ENCODE results near the gene CACNA1B.

Gene CACNA1B

DNA sequence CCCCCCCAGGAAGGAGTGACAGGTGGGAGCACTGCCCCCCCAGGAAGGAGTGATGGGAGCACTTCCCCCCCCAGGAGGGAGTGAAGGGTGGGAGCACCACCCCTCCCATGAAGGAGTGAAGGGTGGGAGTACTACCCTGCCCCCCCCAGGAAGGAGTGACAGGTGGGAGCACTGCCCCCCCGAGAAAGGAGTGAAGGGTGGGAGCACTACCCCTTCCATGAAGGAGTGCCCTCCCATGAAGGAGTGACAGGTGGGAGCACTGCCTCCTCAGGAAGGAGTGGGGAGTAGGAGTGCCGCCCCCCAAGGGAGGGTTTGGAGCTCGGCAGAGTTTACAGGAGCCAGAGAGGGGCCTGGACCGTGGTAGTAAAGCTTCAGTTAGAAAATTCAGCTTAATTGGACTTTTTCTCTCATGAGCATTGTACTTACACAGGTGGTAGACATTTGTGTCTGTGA is 100.7 kb downstream of the CACNA1B start:
- Histone ChIP-seq H3K9ac (ENCODE audit: low read length) (no peak overlapping the region), H2AFZ (ENCODE audit: low read depth, low read length) (no peak overlapping the region), H3K14ac (ENCODE audit: low read length in 2 of 2) (no peak overlapping the region), H2BK120ac (ENCODE audit: low read depth, low read length) (no peak overlapping the region), H3K23ac (ENCODE audit: low read length in 2 of 2) (no peak overlapping the region), H3K18ac (ENCODE audit: low read depth in 1 of 2, low read length in 2 of 2) (no peak overlapping the region), H3K4me2 (ENCODE audit: low read length, poor library complexity, severe bottlenecking) (no peak overlapping the region), H2BK12ac (ENCODE audit: low read length in 2 of 2) (no peak overlapping the region), H3K27ac (ENCODE audit: low read length, poor library complexity, severe bottlenecking) (no peak overlapping the region), H3K4me3 (ENCODE audit: insufficient read depth in 1 of 2, low read depth in 1 of 2, low read length in 2 of 2) (no peak overlapping the region), H4K8ac (ENCODE audit: low read length) (no peak overlapping the region), H4K91ac (ENCODE audit: low read length) (no peak overlapping the region), H3K4ac (ENCODE audit: low read depth in 1 of 2, low read length in 2 of 2) (no peak overlapping the region), H3K79me1 (replicated peaks; ENCODE audit: low read length, poor library complexity, severe bottlenecking) (no peaks in the 10 kb centered on the region), H2BK15ac (ENCODE audit: low read depth, poor library complexity, severe bottlenecking) (no peak overlapping the region), H3K4me1 (ENCODE audit: control insufficient read depth, insufficient read depth, low read depth, low read length) (no peaks in the 10 kb centered on the region), H3K36me3 (ENCODE audit: control insufficient read depth in 1 of 2, insufficient read depth in 2 of 2, low read depth in 1 of 2, low read length in 2 of 2) (no peaks in the 10 kb centered on the region), H3K27me3 (ENCODE audit: control insufficient read depth in 1 of 2, insufficient read depth in 1 of 2, low read length in 2 of 2) (peaks cover 0 to 4% of the 10 kb centered on the region in 2 experiments), H2BK5ac (ENCODE audit: low read depth, low read length, poor library complexity, severe bottlenecking) (no peak overlapping the region), H3K9me3 (ENCODE audit: control insufficient read depth, low read length) (no peaks in the 10 kb centered on the region), H2AK5ac (ENCODE audit: low read length, severe bottlenecking) (no peak overlapping the region)
- DNase-seq, result no peak
- WGBS, result 82% methylated on average over 4 of the region's 4 CpGs

DNA sequence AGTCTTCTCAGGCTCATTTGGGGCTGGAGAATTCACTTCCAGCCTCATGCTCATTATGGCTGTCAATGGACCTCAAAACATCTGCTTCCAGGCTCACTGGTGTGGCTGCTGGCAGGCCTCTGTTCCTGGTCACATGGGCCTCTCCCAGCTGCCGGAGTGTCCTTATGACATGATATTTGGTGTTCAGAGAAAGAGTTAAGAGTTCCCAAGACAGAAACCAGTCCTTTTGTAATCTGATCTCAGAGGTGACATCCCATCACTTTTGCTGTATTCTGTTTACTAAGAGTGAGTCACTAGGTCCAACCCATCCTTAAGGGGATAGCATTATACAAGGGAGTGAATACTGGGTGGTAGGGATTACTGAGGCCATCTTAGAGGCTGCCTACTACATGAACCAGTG is 104.6 kb downstream of the CACNA1B start:
- Histone ChIP-seq H4K8ac (ENCODE audit: low read length) (no peak overlapping the region), H3K27ac (ENCODE audit: low read length, poor library complexity, severe bottlenecking) (no peak overlapping the region), H3K9ac (ENCODE audit: low read length) (no peak overlapping the region), H3K4me1 (ENCODE audit: control insufficient read depth, insufficient read depth, low read depth, low read length) (no peaks in the 10 kb centered on the region), H3K23ac (ENCODE audit: low read length in 2 of 2) (no peak overlapping the region), H3K9me3 (ENCODE audit: control insufficient read depth, low read length) (no peaks in the 10 kb centered on the region), H2AFZ (ENCODE audit: low read depth, low read length) (no peak overlapping the region), H3K4me3 (ENCODE audit: insufficient read depth in 1 of 2, low read depth in 1 of 2, low read length in 2 of 2) (no peak overlapping the region), H2AK5ac (ENCODE audit: low read length, severe bottlenecking) (no peak overlapping the region), H2BK120ac (ENCODE audit: low read depth, low read length) (no peak overlapping the region), H3K27me3 (ENCODE audit: control insufficient read depth in 1 of 2, insufficient read depth in 1 of 2, low read length in 2 of 2) (peaks cover 0 to 4% of the 10 kb centered on the region in 2 experiments), H3K18ac (ENCODE audit: low read depth in 1 of 2, low read length in 2 of 2) (no peak overlapping the region), H3K36me3 (ENCODE audit: control insufficient read depth in 1 of 2, insufficient read depth in 2 of 2, low read depth in 1 of 2, low read length in 2 of 2) (no peaks in the 10 kb centered on the region), H3K4ac (ENCODE audit: low read depth in 1 of 2, low read length in 2 of 2) (no peak overlapping the region), H3K4me2 (ENCODE audit: low read length, poor library complexity, severe bottlenecking) (no peak overlapping the region), H3K79me1 (replicated peaks; ENCODE audit: low read length, poor library complexity, severe bottlenecking) (no peaks in the 10 kb centered on the region), H2BK12ac (ENCODE audit: low read length in 2 of 2) (no peak overlapping the region), H3K14ac (ENCODE audit: low read length in 2 of 2) (no peak overlapping the region), H2BK5ac (ENCODE audit: low read depth, low read length, poor library complexity, severe bottlenecking) (no peak overlapping the region), H2BK15ac (ENCODE audit: low read depth, poor library complexity, severe bottlenecking) (no peak overlapping the region), H4K91ac (ENCODE audit: low read length) (no peak overlapping the region)
- WGBS, result 14% methylated on average over 1 of the region's 1 CpG
- DNase-seq, result peak; percentile 3

DNA sequence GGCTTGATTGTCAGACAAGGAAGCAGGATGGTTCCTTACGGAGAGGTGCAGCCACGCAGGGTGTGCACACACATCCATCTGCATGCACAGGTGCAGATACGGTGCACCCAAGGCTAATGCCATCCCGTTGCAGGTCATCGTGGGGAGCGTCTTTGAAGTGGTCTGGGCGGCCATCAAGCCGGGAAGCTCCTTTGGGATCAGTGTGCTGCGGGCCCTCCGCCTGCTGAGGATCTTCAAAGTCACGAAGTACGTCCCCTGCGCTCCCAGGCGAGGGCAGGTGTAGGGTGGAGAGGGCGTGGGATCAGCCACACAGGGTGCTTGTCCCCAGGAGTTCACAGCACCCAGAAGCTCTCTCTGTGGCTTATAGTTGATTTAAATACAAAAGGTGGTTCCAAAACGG is 106.4 kb downstream of the CACNA1B start:
- no peaks in the 10 kb centered on the region for H3K9me3 ChIP-seq (ENCODE audit: control insufficient read depth, low read length)
- H2AK5ac ChIP-seq (ENCODE audit: low read length, severe bottlenecking), result no peak overlapping the region
- no peak overlapping the region for H2AFZ ChIP-seq (ENCODE audit: low read depth, low read length)
- H3K4me3 ChIP-seq (ENCODE audit: insufficient read depth in 1 of 2, low read depth in 1 of 2, low read length in 2 of 2), result no peak overlapping the region
- no peak overlapping the region for H2BK15ac ChIP-seq (ENCODE audit: low read depth, poor library complexity, severe bottlenecking)
- H2BK12ac ChIP-seq (ENCODE audit: low read length in 2 of 2), result no peak overlapping the region
- 84% methylated on average over 16 of the region's 16 CpGs for WGBS
- H3K27ac ChIP-seq (ENCODE audit: low read length, poor library complexity, severe bottlenecking), result no peak overlapping the region
- no peak overlapping the region for H3K9ac ChIP-seq (ENCODE audit: low read length)
- no peak overlapping the region for H3K23ac ChIP-seq (ENCODE audit: low read length in 2 of 2)
- H3K36me3 ChIP-seq (ENCODE audit: control insufficient read depth in 1 of 2, insufficient read depth in 2 of 2, low read depth in 1 of 2, low read length in 2 of 2), result no peaks in the 10 kb centered on the region
- H3K18ac ChIP-seq (ENCODE audit: low read depth in 1 of 2, low read length in 2 of 2), result no peak overlapping the region
- H3K4me1 ChIP-seq (ENCODE audit: control insufficient read depth, insufficient read depth, low read depth, low read length), result no peaks in the 10 kb centered on the region
- no peak overlapping the region for H3K14ac ChIP-seq (ENCODE audit: low read length in 2 of 2)
- H4K91ac ChIP-seq (ENCODE audit: low read length), result no peak overlapping the region
- no peaks in the 10 kb centered on the region for H3K79me1 ChIP-seq (replicated peaks; ENCODE audit: low read length, poor library complexity, severe bottlenecking)
- no peak for DNase-seq
- H2BK120ac ChIP-seq (ENCODE audit: low read depth, low read length), result no peak overlapping the region
- H3K27me3 ChIP-seq (ENCODE audit: control insufficient read depth in 1 of 2, insufficient read depth in 1 of 2, low read length in 2 of 2), result peaks cover 0 to 4% of the 10 kb centered on the region in 2 experiments
- no peak overlapping the region for H3K4me2 ChIP-seq (ENCODE audit: low read length, poor library complexity, severe bottlenecking)
- H3K4ac ChIP-seq (ENCODE audit: low read depth in 1 of 2, low read length in 2 of 2), result no peak overlapping the region
- no peak overlapping the region for H2BK5ac ChIP-seq (ENCODE audit: low read depth, low read length, poor library complexity, severe bottlenecking)
- no peak overlapping the region for H4K8ac ChIP-seq (ENCODE audit: low read length)

DNA sequence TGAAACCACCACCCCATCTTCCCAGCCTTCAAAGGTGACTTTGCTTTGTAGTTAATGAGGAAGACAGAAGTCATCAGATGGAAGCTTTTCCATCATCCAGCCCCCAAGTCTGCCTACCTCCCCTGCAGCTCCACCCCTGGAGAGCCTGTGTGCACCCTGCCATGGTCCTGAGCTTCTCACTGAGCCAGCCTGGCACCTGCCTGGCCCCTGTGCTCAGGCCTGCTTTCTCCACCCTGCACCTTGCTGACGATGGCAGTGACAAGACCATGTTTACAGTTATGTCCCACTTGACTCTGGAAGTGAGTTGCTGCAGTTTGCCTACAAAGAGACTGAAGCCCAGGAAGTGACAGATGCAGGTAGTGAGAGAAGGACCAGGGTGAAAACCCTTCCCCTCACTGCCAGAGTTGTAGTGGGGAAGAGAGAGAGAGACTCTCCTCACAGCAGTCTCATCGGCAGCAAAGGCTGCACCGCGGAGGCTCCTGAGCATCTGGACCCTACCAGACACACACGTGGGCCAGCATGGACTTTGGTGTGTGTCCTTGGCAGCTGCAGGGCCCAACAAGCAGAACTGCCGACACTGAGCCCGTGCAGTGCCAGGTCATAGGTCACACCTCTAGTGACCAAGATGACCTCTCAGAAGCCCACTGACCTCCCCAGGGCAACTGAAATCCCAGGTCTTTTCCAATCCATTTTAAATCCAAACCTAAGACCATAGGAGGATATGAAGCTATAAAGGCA is 107.1 kb downstream of the CACNA1B start:
- no peak overlapping the region for H3K18ac ChIP-seq (ENCODE audit: low read depth in 1 of 2, low read length in 2 of 2)
- no peak overlapping the region for H2BK12ac ChIP-seq (ENCODE audit: low read length in 2 of 2)
- H3K27me3 ChIP-seq (ENCODE audit: control insufficient read depth in 1 of 2, insufficient read depth in 1 of 2, low read length in 2 of 2), result peaks cover 0 to 4% of the 10 kb centered on the region in 2 experiments
- H3K79me1 ChIP-seq (replicated peaks; ENCODE audit: low read length, poor library complexity, severe bottlenecking), result no peaks in the 10 kb centered on the region
- no peak overlapping the region for H3K4me3 ChIP-seq (ENCODE audit: insufficient read depth in 1 of 2, low read depth in 1 of 2, low read length in 2 of 2)
- H3K9me3 ChIP-seq (ENCODE audit: control insufficient read depth, low read length), result no peaks in the 10 kb centered on the region
- H3K14ac ChIP-seq (ENCODE audit: low read length in 2 of 2), result no peak overlapping the region
- no peak overlapping the region for H2BK5ac ChIP-seq (ENCODE audit: low read depth, low read length, poor library complexity, severe bottlenecking)
- no peak overlapping the region for H3K4ac ChIP-seq (ENCODE audit: low read depth in 1 of 2, low read length in 2 of 2)
- no peaks in the 10 kb centered on the region for H3K4me1 ChIP-seq (ENCODE audit: control insufficient read depth, insufficient read depth, low read depth, low read length)
- no peak overlapping the region for H4K91ac ChIP-seq (ENCODE audit: low read length)
- no peak overlapping the region for H2BK15ac ChIP-seq (ENCODE audit: low read depth, poor library complexity, severe bottlenecking)
- no peak overlapping the region for H3K27ac ChIP-seq (ENCODE audit: low read length, poor library complexity, severe bottlenecking)
- no peak overlapping the region for H2AFZ ChIP-seq (ENCODE audit: low read depth, low read length)
- no peak overlapping the region for H3K9ac ChIP-seq (ENCODE audit: low read length)
- H3K23ac ChIP-seq (ENCODE audit: low read length in 2 of 2), result no peak overlapping the region
- DNase-seq, result no peak
- H3K36me3 ChIP-seq (ENCODE audit: control insufficient read depth in 1 of 2, insufficient read depth in 2 of 2, low read depth in 1 of 2, low read length in 2 of 2), result no peaks in the 10 kb centered on the region
- H3K4me2 ChIP-seq (ENCODE audit: low read length, poor library complexity, severe bottlenecking), result no peak overlapping the region
- H4K8ac ChIP-seq (ENCODE audit: low read length), result no peak overlapping the region
- 85% methylated on average over 7 of the region's 7 CpGs for WGBS
- H2BK120ac ChIP-seq (ENCODE audit: low read depth, low read length), result no peak overlapping the region
- H2AK5ac ChIP-seq (ENCODE audit: low read length, severe bottlenecking), result no peak overlapping the region
